Measurements from ENCODE around the gene ARMC7. TPM values are rescaled to one million over a fixed set of nuclear protein-coding genes. Genes with fewer than 3 reads are reported as not detected.
A peak's percentile ranks its signal among the peaks of the same experiment; 100 is the strongest.

Gene ARMC7
- polyA plus RNA-seq, 1 donor (not counting 4 experiments of a cell fraction or from before 2014, with no cell fraction given) = 4.2 TPM

GRCh38 chr17:75109046-75109406 is 743 bp upstream of the ARMC7 start:
- TF ChIP-seq CTCF (optimal IDR thresholded peaks at IDR 0.05 in 1 of 3, IDR thresholded peaks at IDR 0.05 in 1 of 3, conservative IDR thresholded peaks at IDR 0.05 in 1 of 3; ENCODE audit: extremely low read depth in 1 of 3, insufficient read depth in 2 of 3, low read length in 3 of 3) = no peak
- no peak for TF ChIP-seq EZH2 (IDR thresholded peaks at IDR 0.05; ENCODE audit: low read length)
- peak overlapping the region; percentile 65 to 78 (median 71) for H3K4me3 ChIP-seq (ENCODE audit: control insufficient read depth in 2 of 3, extremely low read depth in 1 of 3, insufficient read depth in 2 of 3, low read depth in 1 of 3, low read length in 3 of 3)
- DNase-seq (ENCODE audit: low read depth, low spot score) (no peak), FAIRE-seq (no peak)
- peaks cover 4% of the 10 kb centered on the region for H3K4me1 ChIP-seq (ENCODE audit: control insufficient read depth, extremely low read depth, insufficient read depth, low read length)
- no peaks in the 10 kb centered on the region for H3K79me2 ChIP-seq (ENCODE audit: control insufficient read depth, insufficient read depth, low read length)
- no peaks in the 10 kb centered on the region for H3K36me3 ChIP-seq (ENCODE audit: control insufficient read depth in 2 of 2, extremely low read depth in 1 of 2, insufficient read depth in 2 of 2, low read length in 2 of 2)
- peak overlapping the region; percentile 75 for H3K4me2 ChIP-seq (ENCODE audit: control insufficient read depth, extremely low read depth, insufficient read depth, low read depth, low read length)
- peak overlapping the region; percentile 65 for H3K9ac ChIP-seq (ENCODE audit: control insufficient read depth, extremely low read depth, insufficient read depth, low read length)
- H3K27me3 ChIP-seq (ENCODE audit: control insufficient read depth, extremely low read depth, insufficient read depth, low read length) = no peaks in the 10 kb centered on the region
- no peaks in the 10 kb centered on the region for H3K9me1 ChIP-seq (ENCODE audit: control insufficient read depth, extremely low read depth, insufficient read depth, low read length)
- H3K9me3 ChIP-seq (ENCODE audit: control insufficient read depth, low read depth, low read length) = no peaks in the 10 kb centered on the region
- dilution Hi-C loops (cut with MboI; ENCODE audit: extremely low pct_ligation_motif_present, low sequenced_read_pairs) = no loop called here
- H2AFZ ChIP-seq (ENCODE audit: control insufficient read depth, low read length) = no peak overlapping the region
- no peak overlapping the region for H3K27ac ChIP-seq (ENCODE audit: control insufficient read depth, insufficient read depth, low read length)
- H4K20me1 ChIP-seq (ENCODE audit: control insufficient read depth, extremely low read depth, insufficient read depth, low read length) = no peaks in the 10 kb centered on the region

- TF ChIP-seq CTCF (optimal IDR thresholded peaks at IDR 0.05 in 1 of 3, IDR thresholded peaks at IDR 0.05 in 1 of 3, conservative IDR thresholded peaks at IDR 0.05 in 1 of 3; ENCODE audit: extremely low read depth in 1 of 3, insufficient read depth in 2 of 3, low read length in 3 of 3) (no peak), EZH2 (IDR thresholded peaks at IDR 0.05; ENCODE audit: low read length) (no peak)
- Histone ChIP-seq H3K79me2 (ENCODE audit: control insufficient read depth, insufficient read depth, low read length) (no peaks in the 10 kb centered on the region), H3K4me3 (ENCODE audit: control insufficient read depth in 2 of 3, extremely low read depth in 1 of 3, insufficient read depth in 2 of 3, low read depth in 1 of 3, low read length in 3 of 3) (peak overlapping the region; percentile 65 to 78 (median 71)), H3K27ac (ENCODE audit: control insufficient read depth, insufficient read depth, low read length) (no peak overlapping the region), H3K27me3 (ENCODE audit: control insufficient read depth, extremely low read depth, insufficient read depth, low read length) (no peaks in the 10 kb centered on the region), H2AFZ (ENCODE audit: control insufficient read depth, low read length) (peak overlapping the region; percentile 66), H3K4me1 (ENCODE audit: control insufficient read depth, extremely low read depth, insufficient read depth, low read length) (peaks cover 15% of the 10 kb centered on the region), H3K9ac (ENCODE audit: control insufficient read depth, extremely low read depth, insufficient read depth, low read length) (peak overlapping the region; percentile 65), H3K9me1 (ENCODE audit: control insufficient read depth, extremely low read depth, insufficient read depth, low read length) (no peaks in the 10 kb centered on the region), H3K4me2 (ENCODE audit: control insufficient read depth, extremely low read depth, insufficient read depth, low read depth, low read length) (peak overlapping the region; percentile 75), H4K20me1 (ENCODE audit: control insufficient read depth, extremely low read depth, insufficient read depth, low read length) (no peaks in the 10 kb centered on the region), H3K9me3 (ENCODE audit: control insufficient read depth, low read depth, low read length) (no peaks in the 10 kb centered on the region), H3K36me3 (ENCODE audit: control insufficient read depth in 2 of 2, extremely low read depth in 1 of 2, insufficient read depth in 2 of 2, low read length in 2 of 2) (peaks cover 0 to 1% of the 10 kb centered on the region in 2 experiments)
- dilution Hi-C loops (cut with MboI; ENCODE audit: extremely low pct_ligation_motif_present, low sequenced_read_pairs) = no loop called here
- no peak for DNase-seq (ENCODE audit: low read depth, low spot score)
- FAIRE-seq = no peak
These were observed 617 bp downstream of the ARMC7 start for GRCh38 chr17:75110234-75110937.
